Endothelial cell of umbilical vein (primary cell): ENCODE results near the gene GNAL. TPM values are rescaled to one million over a fixed set of nuclear protein-coding genes. Genes with fewer than 3 reads are reported as not detected.

Experiments
- BruUV-seq: library from RNA; stranded (reverse); fragments of 400-500 nt; replicated peaks from 2 replicates; lab custom pipeline; 2021; lab: Mats Ljungman, UMichigan
- CTCF ChIA-PET: fragments of 300-600, 350-600 bp; sonication (Branson Sonifier 250); formaldehyde crosslinking; loops from one replicate; lab custom pipeline; 2021; ENCODE audit warnings: antibody characterized with exemption, inconsistent platforms; lab: Charles Lee
- POLR2A ChIA-PET: fragments of 300-600, 350-600 bp; sonication (Branson Sonifier 250); formaldehyde crosslinking; loops from one replicate; lab custom pipeline; 2021; ENCODE audit warnings: antibody characterized with exemption, inconsistent platforms; lab: Charles Lee
- DNase-seq: peaks from one replicate; pipeline ENCODE4 v3.0.0-alpha.2; 2011; ENCODE audit warnings: low read depth, low spot score
- FAIRE-seq: peaks from 2 replicates; lab custom pipeline; 2011; peaks lifted over from hg19 to GRCh38; lab: Jason Lieb, UNC
- H2AFZ ChIP-seq: 2 replicates; pipeline ENCODE4 v1.6.0; 2012; ENCODE audit warnings: low read depth, low read length, control low read depth, inconsistent platforms
- H3K27ac ChIP-seq: 2 replicates; pipeline ENCODE4 v1.5.1; 2011; ENCODE audit warnings: low read depth, mild to moderate bottlenecking, control low read depth, low read length, moderate library complexity; ENCODE audit not compliant: insufficient read depth
- H3K27me3 ChIP-seq, 2 experiments: 2 replicates each; pipeline versions ENCODE4 v1.6.0 to v1.6.1; 2011; ENCODE audit warnings: low read length in 2 of 2, mixed read lengths in 1 of 2; ENCODE audit not compliant: control insufficient read depth in 2 of 2, insufficient read depth in 2 of 2
- H3K36me3 ChIP-seq, 2 experiments: 2 replicates in 1 of 2; 3 replicates in 1 of 2; pipeline ENCODE4 v1.5.1; 2011; ENCODE audit warnings: low read length in 2 of 2, mild to moderate bottlenecking in 1 of 2, moderate library complexity in 1 of 2; ENCODE audit not compliant: control insufficient read depth in 2 of 2, insufficient read depth in 2 of 2; ENCODE audit errors: extremely low read depth in 1 of 2
- H3K4me1 ChIP-seq: 3 replicates; pipeline ENCODE4 v1.5.1; 2011; ENCODE audit warnings: mild to moderate bottlenecking, low read length; ENCODE audit not compliant: control insufficient read depth, insufficient read depth; ENCODE audit errors: extremely low read depth
- H3K4me2 ChIP-seq: 2 replicates; pipeline ENCODE4 v1.6.1; 2011; ENCODE audit warnings: low read length, control low read depth, mixed read lengths; ENCODE audit not compliant: insufficient read depth
- H3K4me3 ChIP-seq, 3 experiments: fragments of 200-600 bp in 1 of 3; sonication (generic), shearing (Covaris generic) in 1 of 3; replicated peaks in 1 of 3; 2 replicates each; pipeline ENCODE4 v1.5.1; 2011 to 2016; ENCODE audit warnings: control low read depth in 3 of 3, low read length in 3 of 3, mild to moderate bottlenecking in 2 of 3, inconsistent platforms in 1 of 3, low read depth in 1 of 3, moderate library complexity in 1 of 3; ENCODE audit not compliant: insufficient read depth in 1 of 3
- H3K79me2 ChIP-seq: 2 replicates; pipeline ENCODE4 v1.6.0; 2012; ENCODE audit warnings: low read length, inconsistent platforms; ENCODE audit not compliant: control insufficient read depth, insufficient read depth
- H3K9ac ChIP-seq: replicated peaks from 2 replicates; pipeline ENCODE3; 2011; ENCODE audit warnings: low read length, control low read depth; ENCODE audit not compliant: insufficient read depth; ENCODE audit errors: extremely low read depth
- H3K9me1 ChIP-seq: replicated peaks from 3 replicates; pipeline ENCODE4 v1.6.0; 2011; ENCODE audit warnings: mild to moderate bottlenecking, low read length; ENCODE audit not compliant: control insufficient read depth, insufficient read depth; ENCODE audit errors: extremely low read depth
- H3K9me3 ChIP-seq: replicated peaks from 2 replicates; pipeline ENCODE4 v1.5.1; 2012; ENCODE audit warnings: low read length, inconsistent platforms; ENCODE audit not compliant: control insufficient read depth, insufficient read depth
- H4K20me1 ChIP-seq: replicated peaks from 2 replicates; pipeline ENCODE3; 2011; ENCODE audit warnings: mild to moderate bottlenecking, low read length; ENCODE audit not compliant: control insufficient read depth, insufficient read depth; ENCODE audit errors: extremely low read depth
- CTCF ChIP-seq, 2 donors: IDR thresholded peaks; 1 replicate in 1 of 2; 2 replicates in 1 of 2; pipeline ENCODE4 v1.5.1; 2011; ENCODE audit warnings: low read length in 2 of 2, mild to moderate bottlenecking in 2 of 2, moderate library complexity in 2 of 2, control low read depth in 1 of 2, inconsistent platforms in 1 of 2, low read depth in 1 of 2; ENCODE audit not compliant: insufficient read depth in 1 of 2; ENCODE audit errors: extremely low read depth in 1 of 2
- EZH2 ChIP-seq: IDR thresholded peaks from 2 replicates; pipeline ENCODE4 v1.6.1; 2012; ENCODE audit warnings: borderline replicate concordance, low read depth, mild to moderate bottlenecking, moderate library complexity, low read length, inconsistent platforms; ENCODE audit not compliant: severe bottlenecking
- FOS ChIP-seq: IDR thresholded peaks from 2 replicates; pipeline ENCODE4 v1.6.1; 2011; ENCODE audit warnings: mild to moderate bottlenecking, low read length, moderate library complexity, borderline replicate concordance; ENCODE audit not compliant: insufficient read depth
- GATA2 ChIP-seq: IDR thresholded peaks from 2 replicates; pipeline ENCODE4 v1.7.0; 2011; ENCODE audit warnings: low read depth, mild to moderate bottlenecking, moderate library complexity, mixed read lengths, low read length; ENCODE audit not compliant: insufficient read length, insufficient read depth
- JUN ChIP-seq: IDR thresholded peaks from 2 replicates; pipeline ENCODE4 v1.6.1; 2011; ENCODE audit warnings: borderline replicate concordance, low read depth; ENCODE audit not compliant: insufficient read length, insufficient read depth
- MAX ChIP-seq: IDR thresholded peaks from 2 replicates; pipeline ENCODE4 v1.6.1; 2011; ENCODE audit not compliant: insufficient read depth, insufficient read length
- MYC ChIP-seq: IDR thresholded peaks from one replicate; pipeline ENCODE4 v1.6.1; 2011; ENCODE audit warnings: mild to moderate bottlenecking, low read depth, low read length
- POLR2A ChIP-seq: IDR thresholded peaks from 2 replicates; pipeline ENCODE4 v1.6.1; 2012; ENCODE audit warnings: low read depth, mild to moderate bottlenecking, control low read depth, low read length
- POLR2AphosphoS5 ChIP-seq: IDR thresholded peaks from 2 replicates; pipeline ENCODE4 v1.6.1; 2012; ENCODE audit warnings: low read depth, mild to moderate bottlenecking, control low read depth, low read length, moderate library complexity; ENCODE audit not compliant: insufficient read depth
- dilution Hi-C: fragments of 300-500 bp; cut with MboI; formaldehyde crosslinking; loops from one replicate; pipeline ENCODE4 v1.15.0; 2019; ENCODE audit warnings: low sequenced_read_pairs; ENCODE audit not compliant: extremely low pct_ligation_motif_present
- intact Hi-C: fragments of 100-400 bp; cut with micrococcal nuclease; formaldehyde crosslinking; loops from one replicate; pipeline ENCODE4 v1.10.0; 2022
- polyA plus RNA-seq, 4 experiments: library from polyadenylated mRNA; depleted of rRNA in 3 of 4; stranded (reverse) in 3 of 4; unstranded in 1 of 4; fragments of >200 nt; gene quantifications; 2 replicates each; pipeline versions ENCODE4 v1.2.1 to v1.2.3, GENCODE V29; 2011 to 2012; ENCODE audit warnings: missing spikeins in 1 of 4
- total RNA-seq: library from RNA; stranded (reverse); gene quantifications from 2 replicates; pipeline ENCODE4 v1.2.3, GENCODE V29; 2021

The GNAL gene
- total and polyA plus RNA-seq, 2 donors (not counting 3 experiments of a cell fraction or from before 2014, with no cell fraction given) = 0.07 to 0.73 TPM

GRCh38 chr18:11739893-11740292 lies 50.8 kb downstream of the GNAL start:
- Histone ChIP-seq H3K27ac (no peak overlapping the region), H3K4me3 (no peak overlapping the region), H3K9ac (no peak overlapping the region), H3K4me2 (no peak overlapping the region), H3K36me3 (no peaks in the 10 kb centered on the region), H2AFZ (no peak overlapping the region), H3K4me1 (no peaks in the 10 kb centered on the region), H3K9me3 (no peaks in the 10 kb centered on the region), H3K79me2 (no peaks in the 10 kb centered on the region), H4K20me1 (no peaks in the 10 kb centered on the region), H3K27me3 (peaks cover 5% of the 10 kb centered on the region in 2 experiments), H3K9me1 (no peaks in the 10 kb centered on the region)
- CTCF ChIA-PET = interaction anchor here (1.0 to 2.5 kb wide), 7 partner anchors 10 to 299 kb away, joined by 3 to 7 read pairs (median 3); no protein-coding TSS in a partner anchor
- dilution Hi-C loops = no loop called here
- no peak for DNase-seq
- POLR2A ChIA-PET = no interaction called here
- intact Hi-C loops = loop anchor here (10.0 kb wide), 2 partner anchors 55 to 115 kb away; partner anchors contain the start of genes CHMP1B and GNAL
- BruUV-seq = no TSS peak
- TF ChIP-seq FOS = no peak
- no peak for TF ChIP-seq POLR2A
- TF ChIP-seq EZH2 = no peak
- TF ChIP-seq MYC = no peak
- no peak for TF ChIP-seq JUN
- no peak for TF ChIP-seq CTCF (IDR thresholded peaks at IDR 0.05; ENCODE audit: extremely low read depth in 1 of 2, insufficient read depth in 1 of 2, low read depth in 1 of 2, low read length in 2 of 2)
- no peak for TF ChIP-seq GATA2
- no peak for TF ChIP-seq POLR2AphosphoS5
- no peak for TF ChIP-seq MAX
- no peak for FAIRE-seq
